Suprapubic skin (tissue), 4 donors: ENCODE data around the gene ZFAND2B. TPM values are rescaled to one million over a fixed set of nuclear protein-coding genes. Genes with fewer than 3 reads are reported as not detected.
"Not testable (repeated sequence)": the region's sequence is repeated elsewhere in the genome, so short reads cannot be mapped to it uniquely, and the experiment has no call there.

ENCODE experiments used
- DNase-seq, 2 donors: peaks; one replicate each; pipeline ENCODE4 v3.0.0-alpha.2; 2019; ENCODE audit warnings: low spot score in 2 of 2
- H3K27ac ChIP-seq: fragments of 200-600 bp; sonication (generic); one replicate; pipeline ENCODE4 v1.5.1; 2019
- H3K27me3 ChIP-seq: fragments of 200-600 bp; sonication (generic); one replicate; pipeline ENCODE4 v1.5.1; 2019
- H3K36me3 ChIP-seq: fragments of 200-600 bp; sonication (generic); one replicate; pipeline ENCODE4 v1.5.1; 2019
- H3K4me1 ChIP-seq: fragments of 200-600 bp; sonication (generic); one replicate; pipeline ENCODE4 v1.5.1; 2019
- H3K4me3 ChIP-seq: fragments of 200-600 bp; sonication (generic); one replicate; pipeline ENCODE4 v1.5.1; 2019; ENCODE audit warnings: mild to moderate bottlenecking
- H3K9me3 ChIP-seq: fragments of 200-600 bp; sonication (generic); one replicate; pipeline ENCODE4 v1.5.1; 2019
- CTCF ChIP-seq, 2 donors: fragments of 200-600 bp in 1 of 2; fragments of 450-650 bp in 1 of 2; sonication (generic) in 1 of 2; IDR thresholded peaks; one replicate each; pipeline ENCODE4 v1.5.1; 2016 to 2019; ENCODE audit warnings: antibody characterized with exemption in 2 of 2, mild to moderate bottlenecking in 1 of 2, moderate library complexity in 1 of 2
- EP300 ChIP-seq: sonication (generic); formaldehyde crosslinking; IDR thresholded peaks from one replicate; pipeline ENCODE4 v1.6.1; 2017; ENCODE audit warnings: antibody characterized with exemption
- POLR2A ChIP-seq, 2 donors: fragments of 450-650 bp; IDR thresholded peaks; one replicate each; pipeline ENCODE4 v1.6.1; 2017; ENCODE audit warnings: antibody characterized with exemption in 2 of 2, mild to moderate bottlenecking in 2 of 2, moderate library complexity in 2 of 2
- POLR2AphosphoS5 ChIP-seq, 3 donors: sonication (generic); formaldehyde crosslinking; IDR thresholded peaks; one replicate each; pipeline ENCODE4 v1.6.1; 2017; ENCODE audit warnings: antibody characterized with exemption in 3 of 3
- WGBS: methylation state at CpG from one replicate; pipeline ENCODE4 v1.1.5; 2018; 5-methylcytosine and 5-hydroxymethylcytosine counted together
- total RNA-seq, 4 donors: library from RNA; depleted of rRNA; stranded (reverse); fragments of >200 nt; gene quantifications; one replicate each; pipeline ENCODE4 v1.1.0, GENCODE V29; 2016

Gene ZFAND2B
- total RNA-seq, 4 donors from 2014 or later: 48.1 to 84.7 (median 64.4) TPM

GRCh38 chr2:219199470-219200211, 6.9 kb upstream of the ZFAND2B start:
- H3K36me3 ChIP-seq: no peaks in the 10 kb centered on the region
- H3K27me3 ChIP-seq: peaks cover 5% of the 10 kb centered on the region
- TF ChIP-seq POLR2A (IDR thresholded peaks at IDR 0.05) (no peak), EP300 (no peak), CTCF (IDR thresholded peaks at IDR 0.05) (no peak), POLR2AphosphoS5 (IDR thresholded peaks at IDR 0.05) (no peak)
- DNase-seq: peak in 1 of 2 donors; percentile 35
- H3K4me3 ChIP-seq: no peak overlapping the region
- H3K4me1 ChIP-seq: no peaks in the 10 kb centered on the region
- no peak overlapping the region for H3K27ac ChIP-seq
- no peaks in the 10 kb centered on the region for H3K9me3 ChIP-seq
- WGBS: 81% methylated on average over 12 of the region's 12 CpGs

GRCh38 chr2:219200502-219201326, 5.9 kb upstream of the ZFAND2B start:
- WGBS: 79% methylated on average over 25 of the region's 26 CpGs
- not testable (repeated sequence) for H3K4me1 ChIP-seq, H3K9me3 ChIP-seq, H3K4me3 ChIP-seq, H3K27ac ChIP-seq, H3K36me3 ChIP-seq, H3K27me3 ChIP-seq
- DNase-seq: peak in 1 of 2 donors; percentile 30

- H3K36me3 ChIP-seq, H3K27ac ChIP-seq, H3K4me1 ChIP-seq, H3K4me3 ChIP-seq, H3K27me3 ChIP-seq, H3K9me3 ChIP-seq: not testable (repeated sequence)
- WGBS: 89% methylated on average over 6 of the region's 21 CpGs
- DNase-seq: peak in 1 of 2 donors; percentile 24
Measured at GRCh38 chr2:219201331-219201730, 5.3 kb upstream of the ZFAND2B start.

- peak in 1 of 2 donors; percentile 22 for DNase-seq
- no peak overlapping the region for H3K4me3 ChIP-seq
- H3K9me3 ChIP-seq: no peaks in the 10 kb centered on the region
- TF ChIP-seq CTCF (IDR thresholded peaks at IDR 0.05) (no peak), POLR2A (IDR thresholded peaks at IDR 0.05) (no peak), POLR2AphosphoS5 (IDR thresholded peaks at IDR 0.05) (no peak), EP300 (no peak)
- no peaks in the 10 kb centered on the region for H3K27me3 ChIP-seq
- no peak overlapping the region for H3K27ac ChIP-seq
- H3K36me3 ChIP-seq: peaks cover 15% of the 10 kb centered on the region
- WGBS: 85% methylated on average over 7 of the region's 7 CpGs
- peaks cover 26% of the 10 kb centered on the region for H3K4me1 ChIP-seq
Measured at GRCh38 chr2:219204425-219205164, 2.0 kb upstream of the ZFAND2B start.

- H3K9me3 ChIP-seq: no peaks in the 10 kb centered on the region
- peaks cover 26% of the 10 kb centered on the region for H3K4me1 ChIP-seq
- no peak overlapping the region for H3K27ac ChIP-seq
- no peaks in the 10 kb centered on the region for H3K27me3 ChIP-seq
- DNase-seq: peak in 1 of 2 donors; percentile 17
- H3K36me3 ChIP-seq: peaks cover 21% of the 10 kb centered on the region
- WGBS: 80% methylated on average over 5 of the region's 5 CpGs
- H3K4me3 ChIP-seq: no peak overlapping the region
- TF ChIP-seq CTCF (IDR thresholded peaks at IDR 0.05): no peak
- no peak for TF ChIP-seq POLR2AphosphoS5 (IDR thresholded peaks at IDR 0.05)
- TF ChIP-seq EP300: no peak
- TF ChIP-seq POLR2A (IDR thresholded peaks at IDR 0.05): no peak
Measured at GRCh38 chr2:219205165-219205538, 1.4 kb upstream of the ZFAND2B start.

- peak in 1 of 2 donors; percentile 46 for DNase-seq
- H3K4me1 ChIP-seq: peaks cover 26% of the 10 kb centered on the region
- peak overlapping the region; percentile 88 for H3K4me3 ChIP-seq
- WGBS: 15% methylated on average over 7 of the region's 7 CpGs
- peak overlapping the region; percentile 94 for H3K27ac ChIP-seq
- peaks cover 29% of the 10 kb centered on the region for H3K36me3 ChIP-seq
- H3K27me3 ChIP-seq: no peaks in the 10 kb centered on the region
- TF ChIP-seq POLR2A (IDR thresholded peaks at IDR 0.05): no peak
- no peaks in the 10 kb centered on the region for H3K9me3 ChIP-seq
Measured at GRCh38 chr2:219205981-219206327, 628 bp upstream of the ZFAND2B start.
